ENCODE results near the gene LHPP.

Gene LHPP

DNA sequence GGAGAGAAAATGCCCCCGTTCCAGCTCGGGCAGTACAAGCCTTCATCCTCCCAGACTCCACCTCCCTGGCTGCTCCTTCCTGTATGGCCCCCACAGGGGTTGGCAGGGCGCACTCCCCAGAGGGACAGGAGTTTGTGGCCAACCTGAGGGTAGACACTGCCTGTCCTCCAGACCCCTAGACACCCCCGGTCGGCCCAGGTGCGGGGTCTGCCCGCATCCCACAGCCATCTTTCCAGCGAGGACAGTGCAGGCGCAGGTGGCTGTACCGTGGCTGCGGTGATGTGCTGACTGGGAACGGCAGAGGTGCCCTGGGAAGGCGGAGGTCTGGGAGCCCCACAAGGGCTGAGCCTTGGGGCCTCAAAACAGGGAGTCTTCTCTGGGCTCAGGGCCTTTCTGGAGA lies 81.5 kb downstream of the LHPP start:
- TF ChIP-seq, protein P1, sequence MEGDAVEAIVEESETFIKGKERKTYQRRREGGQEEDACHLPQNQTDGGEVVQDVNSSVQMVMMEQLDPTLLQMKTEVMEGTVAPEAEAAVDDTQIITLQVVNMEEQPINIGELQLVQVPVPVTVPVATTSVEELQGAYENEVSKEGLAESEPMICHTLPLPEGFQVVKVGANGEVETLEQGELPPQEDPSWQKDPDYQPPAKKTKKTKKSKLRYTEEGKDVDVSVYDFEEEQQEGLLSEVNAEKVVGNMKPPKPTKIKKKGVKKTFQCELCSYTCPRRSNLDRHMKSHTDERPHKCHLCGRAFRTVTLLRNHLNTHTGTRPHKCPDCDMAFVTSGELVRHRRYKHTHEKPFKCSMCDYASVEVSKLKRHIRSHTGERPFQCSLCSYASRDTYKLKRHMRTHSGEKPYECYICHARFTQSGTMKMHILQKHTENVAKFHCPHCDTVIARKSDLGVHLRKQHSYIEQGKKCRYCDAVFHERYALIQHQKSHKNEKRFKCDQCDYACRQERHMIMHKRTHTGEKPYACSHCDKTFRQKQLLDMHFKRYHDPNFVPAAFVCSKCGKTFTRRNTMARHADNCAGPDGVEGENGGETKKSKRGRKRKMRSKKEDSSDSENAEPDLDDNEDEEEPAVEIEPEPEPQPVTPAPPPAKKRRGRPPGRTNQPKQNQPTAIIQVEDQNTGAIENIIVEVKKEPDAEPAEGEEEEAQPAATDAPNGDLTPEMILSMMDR (IDR thresholded peaks at IDR 0.05) = no peak

DNA sequence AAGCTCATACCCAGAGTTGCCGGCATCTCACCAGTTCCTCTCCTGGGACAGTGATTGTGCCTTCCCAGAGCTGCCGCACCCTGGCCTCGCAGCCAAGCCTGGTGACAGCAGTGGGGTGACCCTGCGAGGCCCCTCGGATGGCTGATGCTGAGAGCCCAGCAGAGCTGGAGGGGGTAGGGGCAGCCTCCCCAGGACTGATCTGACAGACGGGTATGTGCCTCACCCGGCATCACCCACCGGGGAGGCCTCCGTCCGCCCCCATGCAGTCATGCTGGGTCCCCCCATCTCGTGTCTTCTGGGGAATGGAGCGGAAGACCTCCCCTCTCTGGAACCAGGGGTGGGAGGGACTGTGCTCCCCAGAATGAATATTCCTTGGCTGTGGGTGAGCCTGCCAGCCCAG lies 82.3 kb downstream of the LHPP start:
- no peak overlapping the region for H3K27ac ChIP-seq
- TF ChIP-seq, protein P1 (IDR thresholded peaks at IDR 0.05) = no peak
- no peaks in the 10 kb centered on the region for H3K9me3 ChIP-seq
- H3K4me3 ChIP-seq (ENCODE audit: low read depth in 1 of 2, low read length in 1 of 2) = no peak overlapping the region
- H3K36me3 ChIP-seq = no peaks in the 10 kb centered on the region
- H3K4me1 ChIP-seq (ENCODE audit: control insufficient read depth in 1 of 2, insufficient read depth in 1 of 2, low read depth in 1 of 2, low read length in 1 of 2) = peaks cover 4 to 5% of the 10 kb centered on the region in 2 experiments
- H3K27me3 ChIP-seq = peaks cover 8% of the 10 kb centered on the region

More for the DNA sequence above, 81.5 kb downstream of the LHPP start:
- H3K27me3 ChIP-seq = peaks cover 8% of the 10 kb centered on the region
- H3K36me3 ChIP-seq = no peaks in the 10 kb centered on the region
- H3K4me3 ChIP-seq (ENCODE audit: low read depth in 1 of 2, low read length in 1 of 2) = no peak overlapping the region
- H3K27ac ChIP-seq = no peak overlapping the region
- H3K9me3 ChIP-seq = no peaks in the 10 kb centered on the region
- H3K4me1 ChIP-seq (ENCODE audit: control insufficient read depth in 1 of 2, insufficient read depth in 1 of 2, low read depth in 1 of 2, low read length in 1 of 2) = peaks cover 4 to 5% of the 10 kb centered on the region in 2 experiments

DNA sequence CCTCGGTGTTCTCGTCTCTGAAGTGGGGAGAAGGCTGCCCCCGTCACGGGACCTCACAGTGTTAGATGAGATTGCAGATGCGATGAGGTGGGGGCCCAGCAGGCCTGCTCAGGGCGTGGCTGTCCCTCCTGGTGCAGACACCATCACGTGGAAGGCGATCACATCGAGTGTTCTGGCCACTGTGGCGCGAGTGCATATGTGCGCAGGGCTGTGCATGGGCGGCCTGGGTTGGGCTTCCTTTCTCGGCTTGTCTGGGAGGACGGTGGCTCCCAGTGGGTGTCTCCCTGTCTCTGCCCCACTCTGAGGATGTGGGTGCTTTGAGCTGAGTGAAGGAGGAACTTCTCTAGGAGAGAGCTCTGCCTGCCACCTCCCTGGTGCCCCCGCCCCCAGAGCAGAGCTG lies 83.1 kb downstream of the LHPP start:
- no peak overlapping the region for H3K27ac ChIP-seq
- no peaks in the 10 kb centered on the region for H3K9me3 ChIP-seq
- no peaks in the 10 kb centered on the region for H3K36me3 ChIP-seq
- no peak overlapping the region for H3K4me3 ChIP-seq (ENCODE audit: low read depth in 1 of 2, low read length in 1 of 2)
- H3K27me3 ChIP-seq = peaks cover 8% of the 10 kb centered on the region
- TF ChIP-seq, protein P1 (IDR thresholded peaks at IDR 0.05) = no peak
- H3K4me1 ChIP-seq (ENCODE audit: control insufficient read depth in 1 of 2, insufficient read depth in 1 of 2, low read depth in 1 of 2, low read length in 1 of 2) = peaks cover 4 to 5% of the 10 kb centered on the region in 2 experiments

DNA sequence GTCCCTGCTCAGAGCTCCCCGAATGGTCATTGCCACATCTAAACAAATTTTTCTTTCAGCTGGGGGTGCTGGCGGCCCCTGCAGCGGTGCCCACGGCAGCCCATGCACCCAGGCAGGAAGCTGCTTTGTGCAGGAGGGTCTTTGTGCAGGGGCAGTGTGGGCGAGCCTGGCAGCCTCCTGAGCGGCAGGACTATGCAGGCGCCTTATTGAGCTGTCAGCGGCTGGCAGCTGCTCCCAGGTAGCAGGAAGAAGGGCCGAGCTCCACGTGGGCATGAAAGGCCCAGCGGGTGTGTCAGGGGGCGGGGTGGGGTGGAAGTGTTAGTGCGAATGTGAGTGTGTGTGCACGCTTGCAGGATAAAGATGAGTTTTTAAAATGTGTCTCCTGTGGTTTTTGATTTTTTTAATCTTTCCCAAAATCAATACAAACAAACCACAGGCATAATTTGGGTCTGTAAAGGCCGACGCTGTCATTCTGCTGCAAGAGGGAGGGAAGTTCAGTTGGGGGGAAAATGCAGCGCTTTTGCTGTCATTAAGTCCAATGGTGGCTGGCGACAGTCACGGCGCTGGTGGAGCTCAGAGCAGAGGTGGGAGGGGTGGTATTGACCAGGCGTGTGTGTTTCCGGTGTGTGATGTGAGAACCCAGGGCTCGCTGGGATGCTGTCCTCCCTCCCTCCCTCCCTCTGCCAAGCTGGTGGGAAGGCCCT lies 83.9 kb downstream of the LHPP start:
- H3K4me1 ChIP-seq (ENCODE audit: control insufficient read depth in 1 of 2, insufficient read depth in 1 of 2, low read depth in 1 of 2, low read length in 1 of 2) = no peaks in the 10 kb centered on the region
- H3K27ac ChIP-seq = no peak overlapping the region
- peaks cover 8% of the 10 kb centered on the region for H3K27me3 ChIP-seq
- TF ChIP-seq, protein P1 (IDR thresholded peaks at IDR 0.05) = no peak
- H3K36me3 ChIP-seq = no peaks in the 10 kb centered on the region
- no peak overlapping the region for H3K4me3 ChIP-seq (ENCODE audit: low read depth in 1 of 2, low read length in 1 of 2)
- no peaks in the 10 kb centered on the region for H3K9me3 ChIP-seq

DNA sequence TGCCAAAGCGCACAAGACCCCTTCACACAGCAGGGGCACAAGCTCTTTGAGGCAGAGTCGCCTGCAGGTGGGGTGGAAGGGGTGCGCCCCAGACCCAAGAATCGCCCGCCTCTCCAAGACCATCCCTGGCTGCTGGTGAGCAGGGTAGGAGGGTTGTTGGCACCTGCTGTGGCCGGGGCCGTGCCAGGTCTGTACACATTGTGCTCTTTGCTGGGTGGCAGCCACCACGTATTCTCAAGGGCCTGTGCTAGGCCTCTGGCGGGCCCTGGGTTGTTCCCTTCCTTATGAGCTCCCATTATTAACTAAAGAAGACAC lies 84.4 kb downstream of the LHPP start:
- H3K27ac ChIP-seq = no peak overlapping the region
- H3K27me3 ChIP-seq = peaks cover 8% of the 10 kb centered on the region
- no peak overlapping the region for H3K4me3 ChIP-seq (ENCODE audit: low read depth in 1 of 2, low read length in 1 of 2)
- no peaks in the 10 kb centered on the region for H3K9me3 ChIP-seq
- no peaks in the 10 kb centered on the region for H3K36me3 ChIP-seq
- H3K4me1 ChIP-seq (ENCODE audit: control insufficient read depth in 1 of 2, insufficient read depth in 1 of 2, low read depth in 1 of 2, low read length in 1 of 2) = no peaks in the 10 kb centered on the region
- TF ChIP-seq, protein P1 (IDR thresholded peaks at IDR 0.05) = no peak
